WTC11 (cell line): ENCODE results near the gene ZNF282.

Experiments
- E2F4 ChIP-seq: sonication (generic); formaldehyde crosslinking; IDR thresholded peaks from 2 replicates; pipeline ENCODE4 v1.8.1; 2022; ENCODE audit warnings: low read depth, mild to moderate bottlenecking, moderate library complexity, missing genetic modification reagents, borderline replicate concordance
- GABPB1 ChIP-seq: sonication (generic); formaldehyde crosslinking; IDR thresholded peaks from 2 replicates; pipeline ENCODE4 v1.8.1; 2023; ENCODE audit warnings: mild to moderate bottlenecking, missing genetic modification reagents
- TEAD4 ChIP-seq: sonication (generic); formaldehyde crosslinking; IDR thresholded peaks from 2 replicates; pipeline ENCODE4 v1.8.0; 2022; ENCODE audit warnings: mild to moderate bottlenecking, missing genetic modification reagents
- ZNF512 ChIP-seq: sonication (generic); formaldehyde crosslinking; IDR thresholded peaks from 2 replicates; pipeline ENCODE4 v1.8.1; 2022; ENCODE audit warnings: missing genetic modification reagents, borderline replicate concordance
- TF ChIP-seq, protein P1 (sequence below): fragments of 200-600 bp; IDR thresholded peaks from 2 replicates; pipeline ENCODE4 v1.8.0; 2022; ENCODE audit warnings: antibody characterized with exemption
- TF ChIP-seq, protein P2 (sequence below): sonication (generic); formaldehyde crosslinking; IDR thresholded peaks from 2 replicates; pipeline ENCODE4 v1.8.1; 2022; ENCODE audit warnings: mild to moderate bottlenecking, missing genetic modification reagents, moderate library complexity, borderline replicate concordance
- TF ChIP-seq, protein P3 (sequence below): sonication (generic); formaldehyde crosslinking; conservative IDR thresholded peaks from 2 replicates; pipeline ENCODE4 v1.8.1; 2022; ENCODE audit warnings: mild to moderate bottlenecking, missing genetic modification reagents
- TF ChIP-seq, protein P4 (sequence below): sonication (generic); formaldehyde crosslinking; IDR thresholded peaks from 2 replicates; pipeline ENCODE4 v1.8.0; 2022; ENCODE audit warnings: mild to moderate bottlenecking, missing genetic modification reagents
- TF ChIP-seq, protein P5 (sequence below): sonication (generic); formaldehyde crosslinking; IDR thresholded peaks from 2 replicates; pipeline ENCODE4 v1.8.1; 2022; ENCODE audit warnings: low read depth, missing genetic modification reagents, borderline replicate concordance

- TF ChIP-seq, protein P1, sequence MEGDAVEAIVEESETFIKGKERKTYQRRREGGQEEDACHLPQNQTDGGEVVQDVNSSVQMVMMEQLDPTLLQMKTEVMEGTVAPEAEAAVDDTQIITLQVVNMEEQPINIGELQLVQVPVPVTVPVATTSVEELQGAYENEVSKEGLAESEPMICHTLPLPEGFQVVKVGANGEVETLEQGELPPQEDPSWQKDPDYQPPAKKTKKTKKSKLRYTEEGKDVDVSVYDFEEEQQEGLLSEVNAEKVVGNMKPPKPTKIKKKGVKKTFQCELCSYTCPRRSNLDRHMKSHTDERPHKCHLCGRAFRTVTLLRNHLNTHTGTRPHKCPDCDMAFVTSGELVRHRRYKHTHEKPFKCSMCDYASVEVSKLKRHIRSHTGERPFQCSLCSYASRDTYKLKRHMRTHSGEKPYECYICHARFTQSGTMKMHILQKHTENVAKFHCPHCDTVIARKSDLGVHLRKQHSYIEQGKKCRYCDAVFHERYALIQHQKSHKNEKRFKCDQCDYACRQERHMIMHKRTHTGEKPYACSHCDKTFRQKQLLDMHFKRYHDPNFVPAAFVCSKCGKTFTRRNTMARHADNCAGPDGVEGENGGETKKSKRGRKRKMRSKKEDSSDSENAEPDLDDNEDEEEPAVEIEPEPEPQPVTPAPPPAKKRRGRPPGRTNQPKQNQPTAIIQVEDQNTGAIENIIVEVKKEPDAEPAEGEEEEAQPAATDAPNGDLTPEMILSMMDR, result no peak
- TF ChIP-seq GABPB1 (CRISPR knock-in tag), result no peak
- TF ChIP-seq, protein P2, sequence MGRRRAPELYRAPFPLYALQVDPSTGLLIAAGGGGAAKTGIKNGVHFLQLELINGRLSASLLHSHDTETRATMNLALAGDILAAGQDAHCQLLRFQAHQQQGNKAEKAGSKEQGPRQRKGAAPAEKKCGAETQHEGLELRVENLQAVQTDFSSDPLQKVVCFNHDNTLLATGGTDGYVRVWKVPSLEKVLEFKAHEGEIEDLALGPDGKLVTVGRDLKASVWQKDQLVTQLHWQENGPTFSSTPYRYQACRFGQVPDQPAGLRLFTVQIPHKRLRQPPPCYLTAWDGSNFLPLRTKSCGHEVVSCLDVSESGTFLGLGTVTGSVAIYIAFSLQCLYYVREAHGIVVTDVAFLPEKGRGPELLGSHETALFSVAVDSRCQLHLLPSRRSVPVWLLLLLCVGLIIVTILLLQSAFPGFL, result no peak
- TF ChIP-seq ZNF512 (CRISPR knock-in tag), result no peak
- no peak for TF ChIP-seq TEAD4 (CRISPR knock-in tag)
- TF ChIP-seq, protein P3, sequence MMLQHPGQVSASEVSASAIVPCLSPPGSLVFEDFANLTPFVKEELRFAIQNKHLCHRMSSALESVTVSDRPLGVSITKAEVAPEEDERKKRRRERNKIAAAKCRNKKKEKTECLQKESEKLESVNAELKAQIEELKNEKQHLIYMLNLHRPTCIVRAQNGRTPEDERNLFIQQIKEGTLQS (CRISPR knock-in tag), result no peak
- TF ChIP-seq E2F4, result no peak
- TF ChIP-seq, protein P4, sequence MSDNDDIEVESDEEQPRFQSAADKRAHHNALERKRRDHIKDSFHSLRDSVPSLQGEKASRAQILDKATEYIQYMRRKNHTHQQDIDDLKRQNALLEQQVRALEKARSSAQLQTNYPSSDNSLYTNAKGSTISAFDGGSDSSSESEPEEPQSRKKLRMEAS (CRISPR knock-in tag), result no peak
- TF ChIP-seq, protein P5, sequence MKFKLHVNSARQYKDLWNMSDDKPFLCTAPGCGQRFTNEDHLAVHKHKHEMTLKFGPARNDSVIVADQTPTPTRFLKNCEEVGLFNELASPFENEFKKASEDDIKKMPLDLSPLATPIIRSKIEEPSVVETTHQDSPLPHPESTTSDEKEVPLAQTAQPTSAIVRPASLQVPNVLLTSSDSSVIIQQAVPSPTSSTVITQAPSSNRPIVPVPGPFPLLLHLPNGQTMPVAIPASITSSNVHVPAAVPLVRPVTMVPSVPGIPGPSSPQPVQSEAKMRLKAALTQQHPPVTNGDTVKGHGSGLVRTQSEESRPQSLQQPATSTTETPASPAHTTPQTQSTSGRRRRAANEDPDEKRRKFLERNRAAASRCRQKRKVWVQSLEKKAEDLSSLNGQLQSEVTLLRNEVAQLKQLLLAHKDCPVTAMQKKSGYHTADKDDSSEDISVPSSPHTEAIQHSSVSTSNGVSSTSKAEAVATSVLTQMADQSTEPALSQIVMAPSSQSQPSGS (CRISPR knock-in tag), result no peak
Observed at GRCh38 chr7:149228831-149229471, 33.6 kb downstream of the ZNF282 start.
